ENCODE results near the gene CRYBA2. TPM values are rescaled to one million over a fixed set of nuclear protein-coding genes. Genes with fewer than 3 reads are reported as not detected.
A peak's percentile ranks its signal among the peaks of the same experiment; 100 is the strongest.

The CRYBA2 gene
- total and polyA plus RNA-seq, 2 of the 8 experiments (the other 6 are each of a cell fraction or from before 2014, with no cell fraction given): not detected

DNA sequence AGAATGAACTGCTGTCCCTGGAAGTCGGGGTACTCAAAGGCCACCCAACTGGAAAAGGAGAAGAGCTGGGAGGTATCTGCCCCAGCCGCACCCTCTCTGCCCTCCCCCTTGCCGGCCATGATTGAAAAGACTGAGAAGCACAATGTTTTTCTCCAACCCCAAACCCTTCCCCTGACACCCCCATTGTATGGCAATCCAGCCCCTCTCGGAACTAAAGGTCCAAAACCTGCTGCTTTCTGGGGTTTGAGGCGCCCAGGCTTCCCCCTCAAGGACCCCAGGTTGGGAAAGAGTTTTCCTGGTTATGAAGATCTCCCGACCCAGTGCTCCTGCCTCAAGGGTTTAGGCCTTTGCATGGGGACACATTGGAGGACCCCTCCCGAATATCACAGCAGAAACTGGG, 1.0 kb downstream of the CRYBA2 start:
- no peak overlapping the region for H2BK15ac ChIP-seq (ENCODE audit: low read length)
- no peak overlapping the region for H2BK5ac ChIP-seq (ENCODE audit: low read depth, low read length)
- no peak overlapping the region for H3K9ac ChIP-seq (replicated peaks in 1 of 4; ENCODE audit: extremely low read depth in 1 of 4, low read depth in 3 of 4, low read length in 3 of 4)
- H3K14ac ChIP-seq (ENCODE audit: insufficient read length): no peak overlapping the region
- H3K36me3 ChIP-seq (ENCODE audit: control insufficient read depth in 2 of 4, insufficient read depth in 4 of 4, low read length in 3 of 4): peaks cover 0 to 6% (median 0%) of the 10 kb centered on the region in 4 experiments; a peak in 1 of 8 replicates
- TF ChIP-seq JUN (IDR thresholded peaks at IDR 0.05; ENCODE audit: low read depth, low read length) (no peak), EZH2 (IDR thresholded peaks at IDR 0.05; ENCODE audit: low read depth, low read length, severe bottlenecking) (peak; percentile 2), CHD1 (IDR thresholded peaks at IDR 0.05; ENCODE audit: low read depth, low read length) (no peak)
- ChIA-PET CTCF (ENCODE audit: partially characterized antibody) (interaction anchor here (0.5 to 19.5 kb wide), 6 partner anchors 13 to 124 kb away, joined by 3 to 284 read pairs (median 48); partner anchors contain the start of gene FEV), POLR2A (ENCODE audit: partially characterized antibody) (interaction anchor here (1.2 kb wide), 1 partner anchor 8 kb away, joined by 3 read pairs; no protein-coding TSS in a partner anchor)
- H3K4me2 ChIP-seq (ENCODE audit: insufficient read depth in 1 of 2, low read depth in 2 of 2, low read length in 2 of 2): no peak overlapping the region
- 0 out of 2 replicates have a peak overlapping the region, but pooled peaks have one; percentile 80 for H2BK12ac ChIP-seq (ENCODE audit: low read depth, low read length)
- no peak overlapping the region for H3K27ac ChIP-seq (ENCODE audit: low read depth, low read length)
- 15% methylated on average over 7 of the region's 7 CpGs; no CpG with 5 or more reads in 1 of the 2 experiments for WGBS, 2 experiments (ENCODE audit: extremely low coverage in 1 of 2, insufficient coverage in 1 of 2, insufficient read length in 1 of 2, insufficient replicate concordance in 2 of 2, low coverage in 1 of 2, low lambda C conversion rate in 2 of 2, missing lambda C conversion rate in 1 of 2)
- no peak overlapping the region for H2AK5ac ChIP-seq (ENCODE audit: low read depth, low read length)
- H3K79me1 ChIP-seq (ENCODE audit: low read depth, low read length): no peaks in the 10 kb centered on the region
- no peak overlapping the region for H2BK20ac ChIP-seq (ENCODE audit: low read length)
- H3K18ac ChIP-seq (ENCODE audit: extremely low read depth, low read length): no peak overlapping the region
- H4K8ac ChIP-seq (ENCODE audit: extremely low read depth, insufficient read depth, low read length): no peak overlapping the region
- no peak overlapping the region for H3K56ac ChIP-seq (replicated peaks; ENCODE audit: insufficient read length, low read depth, low read length)
- no peak overlapping the region for H4K5ac ChIP-seq (ENCODE audit: insufficient read length, low read depth, low read length)
- H3K9me3 ChIP-seq (ENCODE audit: insufficient read depth in 2 of 2, low read depth in 1 of 2, low read length in 1 of 2): no peaks in the 10 kb centered on the region
- H3K23ac ChIP-seq (ENCODE audit: insufficient read length): no peak overlapping the region
- H2AFZ ChIP-seq (ENCODE audit: low read length): no peak overlapping the region
- no peak overlapping the region for H3K4ac ChIP-seq (replicated peaks; ENCODE audit: insufficient read length, low read depth, low read length)
- DNase-seq (ENCODE audit: low read depth in 1 of 2, low spot score in 2 of 2) (no peak), FAIRE-seq (no peak)
- peaks cover 98 to 100% (median 100%) of the 10 kb centered on the region in 4 experiments for H3K27me3 ChIP-seq (replicated peaks in 1 of 4; ENCODE audit: control insufficient read depth in 3 of 4, extremely low read depth in 1 of 4, insufficient read depth in 3 of 4, low read length in 3 of 4)
- no peaks in the 10 kb centered on the region for H3K79me2 ChIP-seq (ENCODE audit: control insufficient read depth in 1 of 2, insufficient read depth in 2 of 2, low read length in 2 of 2)
- peaks cover 29 to 37% of the 10 kb centered on the region in 2 experiments for H4K20me1 ChIP-seq (replicated peaks in 1 of 2; ENCODE audit: control insufficient read depth in 1 of 2, insufficient read depth in 2 of 2, low read length in 2 of 2)
- H2BK120ac ChIP-seq (replicated peaks; ENCODE audit: low read depth, low read length): no peak overlapping the region
- no peak overlapping the region for H3K4me3 ChIP-seq (ENCODE audit: extremely low read depth in 1 of 4, insufficient read depth in 2 of 4, low read depth in 3 of 4, low read length in 4 of 4)
- H3K4me1 ChIP-seq (replicated peaks in 1 of 4; ENCODE audit: control insufficient read depth in 3 of 4, insufficient read depth in 4 of 4, low read length in 3 of 4): peaks cover 0 to 21% (median 7%) of the 10 kb centered on the region in 4 experiments; a peak in 6 of 7 replicates
- no peak overlapping the region for H4K91ac ChIP-seq (replicated peaks; ENCODE audit: insufficient read length, low read length)
- H3K23me2 ChIP-seq (ENCODE audit: low read depth, low read length): peaks cover 2% of the 10 kb centered on the region; the same call in 1 of the 2 replicates
